OCI-LY1 (cell line): Measurements from ENCODE around the gene RHEX.

Source experiments
- H2AFZ ChIP-seq: fragments of 200-600 bp; sonication (generic), shearing (Covaris generic); 2 replicates; pipeline ENCODE4 v1.6.0; 2014; ENCODE audit warnings: antibody characterized with exemption, mild to moderate bottlenecking, low read length
- H3F3A ChIP-seq: fragments of 200-600 bp; sonication (generic), shearing (Covaris generic); 2 replicates; pipeline ENCODE4 v1.6.0; 2014; ENCODE audit warnings: mild to moderate bottlenecking, antibody characterized with exemption, low read length, moderate library complexity; ENCODE audit not compliant: insufficient read depth
- H3K27ac ChIP-seq: fragments of 200-600 bp; sonication (generic); 2 replicates; pipeline ENCODE4 v1.5.1; 2014; ENCODE audit warnings: low read length, mixed run types, mild to moderate bottlenecking, low read depth; ENCODE audit not compliant: poor library complexity, severe bottlenecking
- H3K27me3 ChIP-seq: fragments of 200-600 bp; sonication (generic); 2 replicates; pipeline ENCODE4 v1.6.0; 2014; ENCODE audit warnings: antibody characterized with exemption, mild to moderate bottlenecking, low read length, moderate library complexity; ENCODE audit not compliant: insufficient read depth
- H3K36me3 ChIP-seq: fragments of 200-600 bp; sonication (generic); 2 replicates; pipeline ENCODE4 v1.6.1; 2014; ENCODE audit warnings: mild to moderate bottlenecking, antibody characterized with exemption, low read length, moderate library complexity, mixed read lengths; ENCODE audit not compliant: insufficient read depth
- H3K4me1 ChIP-seq: fragments of 200-600 bp; sonication (generic); 2 replicates; pipeline ENCODE4 v1.5.1; 2014; ENCODE audit warnings: mild to moderate bottlenecking, low read length, moderate library complexity; ENCODE audit not compliant: insufficient read depth, severe bottlenecking
- H3K4me2 ChIP-seq: fragments of 200-600 bp; sonication (generic), shearing (Covaris generic); 2 replicates; pipeline ENCODE4 v1.6.1; 2014; ENCODE audit warnings: low read length
- H3K4me3 ChIP-seq: fragments of 200-600 bp; sonication (generic); 2 replicates; pipeline ENCODE4 v1.5.1; 2014; ENCODE audit warnings: low read length, low read depth, mild to moderate bottlenecking, mixed read lengths; ENCODE audit not compliant: poor library complexity, severe bottlenecking
- H3K79me2 ChIP-seq: fragments of 200-600 bp; shearing (Covaris generic); 2 replicates; pipeline ENCODE4 v1.6.1; 2016; ENCODE audit warnings: mixed run types, low read length, mixed read lengths; ENCODE audit not compliant: insufficient read depth
- H3K9ac ChIP-seq: fragments of 200-600 bp; sonication (generic), shearing (Covaris generic); 2 replicates; pipeline ENCODE4 v1.6.1; 2014; ENCODE audit warnings: mild to moderate bottlenecking, low read length, mixed read lengths
- H3K9me2 ChIP-seq: fragments of 200-600 bp; sonication (generic), shearing (Covaris generic); 2 replicates; pipeline ENCODE4 v1.6.1; 2014; ENCODE audit warnings: low read depth, mild to moderate bottlenecking, low read length, mixed read lengths
- H3K9me3 ChIP-seq: fragments of 200-600 bp; shearing (Covaris generic); 2 replicates; pipeline ENCODE4 v1.6.1; 2014; ENCODE audit warnings: low read length, mixed read lengths
- H4K20me1 ChIP-seq: fragments of 200-600 bp; sonication (generic), shearing (Covaris generic); 2 replicates; pipeline ENCODE4 v1.6.0; 2016; ENCODE audit warnings: mild to moderate bottlenecking, low read length; ENCODE audit not compliant: insufficient read depth
- EZH2 ChIP-seq: fragments of 200-600 bp; sonication (generic), shearing (Covaris generic); IDR thresholded peaks from 2 replicates; pipeline ENCODE4 v1.8.0; 2017; ENCODE audit warnings: borderline replicate concordance, mixed run types, mild to moderate bottlenecking, antibody characterized with exemption, low read length, moderate library complexity, mixed read lengths
- TF ChIP-seq, protein P1 (sequence below): fragments of 200-600 bp; sonication (generic), shearing (Covaris generic); IDR thresholded peaks from 2 replicates; pipeline ENCODE4 v1.5.1; 2017; ENCODE audit warnings: mild to moderate bottlenecking, antibody characterized with exemption, low read length, moderate library complexity, mixed read lengths

RHEX gene

DNA sequence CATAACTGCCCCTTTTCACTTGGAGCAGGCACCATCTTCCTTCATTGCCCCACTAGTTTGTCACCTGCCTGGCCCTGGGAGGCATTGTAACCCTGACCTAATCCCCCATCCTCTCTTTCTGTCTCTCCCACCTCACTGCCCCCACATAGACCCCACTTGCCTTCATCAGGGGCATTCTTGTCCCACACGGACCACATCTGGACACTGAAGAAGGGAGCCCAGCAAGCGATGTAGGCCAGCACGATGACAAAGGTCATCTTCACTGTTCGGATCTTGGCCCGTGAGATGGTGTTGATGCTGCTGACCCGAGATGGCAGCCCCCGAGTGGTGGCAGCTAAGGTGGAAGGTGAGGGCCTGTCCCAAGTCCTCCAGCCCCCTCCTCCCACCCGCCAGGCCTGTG is 62.8 kb downstream of the RHEX start:
- TF ChIP-seq, protein P1, sequence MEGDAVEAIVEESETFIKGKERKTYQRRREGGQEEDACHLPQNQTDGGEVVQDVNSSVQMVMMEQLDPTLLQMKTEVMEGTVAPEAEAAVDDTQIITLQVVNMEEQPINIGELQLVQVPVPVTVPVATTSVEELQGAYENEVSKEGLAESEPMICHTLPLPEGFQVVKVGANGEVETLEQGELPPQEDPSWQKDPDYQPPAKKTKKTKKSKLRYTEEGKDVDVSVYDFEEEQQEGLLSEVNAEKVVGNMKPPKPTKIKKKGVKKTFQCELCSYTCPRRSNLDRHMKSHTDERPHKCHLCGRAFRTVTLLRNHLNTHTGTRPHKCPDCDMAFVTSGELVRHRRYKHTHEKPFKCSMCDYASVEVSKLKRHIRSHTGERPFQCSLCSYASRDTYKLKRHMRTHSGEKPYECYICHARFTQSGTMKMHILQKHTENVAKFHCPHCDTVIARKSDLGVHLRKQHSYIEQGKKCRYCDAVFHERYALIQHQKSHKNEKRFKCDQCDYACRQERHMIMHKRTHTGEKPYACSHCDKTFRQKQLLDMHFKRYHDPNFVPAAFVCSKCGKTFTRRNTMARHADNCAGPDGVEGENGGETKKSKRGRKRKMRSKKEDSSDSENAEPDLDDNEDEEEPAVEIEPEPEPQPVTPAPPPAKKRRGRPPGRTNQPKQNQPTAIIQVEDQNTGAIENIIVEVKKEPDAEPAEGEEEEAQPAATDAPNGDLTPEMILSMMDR = no peak
- no peak for TF ChIP-seq EZH2
- H4K20me1 ChIP-seq = no peaks in the 10 kb centered on the region

DNA sequence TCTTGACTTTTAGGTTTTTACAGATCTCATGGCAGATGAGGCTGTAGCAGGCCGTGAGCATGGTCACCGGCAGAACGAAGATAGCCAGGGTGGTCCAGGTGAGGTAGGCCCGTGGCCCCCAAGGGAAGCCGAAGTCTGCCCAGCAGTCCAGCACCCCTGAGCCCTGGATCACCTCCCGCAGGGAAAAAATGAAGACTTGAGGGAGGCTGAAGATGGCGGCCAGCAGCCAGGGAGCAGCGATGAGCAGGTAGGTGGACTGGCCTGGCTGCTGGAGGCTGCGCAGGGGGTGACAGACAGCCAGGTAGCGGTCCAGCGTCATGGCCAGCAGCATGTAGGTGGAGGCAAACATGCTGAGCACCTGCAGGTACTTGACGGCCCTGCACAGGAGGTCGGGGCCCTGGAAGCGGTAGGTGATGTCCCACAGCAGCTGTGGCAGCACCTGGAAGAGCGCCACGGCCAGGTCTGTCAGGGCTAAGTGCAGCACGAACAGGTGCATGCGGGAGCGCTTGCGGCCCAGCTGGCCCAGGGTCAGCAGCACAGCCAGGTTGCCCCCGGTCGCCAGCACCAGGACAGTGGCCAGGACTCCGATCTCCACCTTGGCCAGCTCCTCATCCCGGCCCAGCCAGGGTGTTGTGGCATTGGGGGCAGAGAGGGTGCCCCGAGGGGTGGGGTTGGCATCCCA is 63.4 kb downstream of the RHEX start:
- Histone ChIP-seq H3K4me1 (peaks cover 8% of the 10 kb centered on the region), H2AFZ (no peak overlapping the region)

More for the DNA sequence above, 62.8 kb downstream of the RHEX start:
- no peak overlapping the region for H3K9ac ChIP-seq
- no peaks in the 10 kb centered on the region; the same call in 1 of the 2 replicates for H3K9me3 ChIP-seq
- no peak overlapping the region for H3K4me2 ChIP-seq
- peaks cover 8% of the 10 kb centered on the region for H3K4me1 ChIP-seq
- no peaks in the 10 kb centered on the region; the same call in 1 of the 2 replicates for H3K27me3 ChIP-seq
- H3K79me2 ChIP-seq = no peaks in the 10 kb centered on the region
- H2AFZ ChIP-seq = no peak overlapping the region
- H3F3A ChIP-seq = no peaks in the 10 kb centered on the region; the same call in 1 of the 2 replicates
- H3K4me3 ChIP-seq = no peak overlapping the region
- no peaks in the 10 kb centered on the region for H3K9me2 ChIP-seq
- no peaks in the 10 kb centered on the region for H3K36me3 ChIP-seq
- no peak overlapping the region for H3K27ac ChIP-seq

DNA sequence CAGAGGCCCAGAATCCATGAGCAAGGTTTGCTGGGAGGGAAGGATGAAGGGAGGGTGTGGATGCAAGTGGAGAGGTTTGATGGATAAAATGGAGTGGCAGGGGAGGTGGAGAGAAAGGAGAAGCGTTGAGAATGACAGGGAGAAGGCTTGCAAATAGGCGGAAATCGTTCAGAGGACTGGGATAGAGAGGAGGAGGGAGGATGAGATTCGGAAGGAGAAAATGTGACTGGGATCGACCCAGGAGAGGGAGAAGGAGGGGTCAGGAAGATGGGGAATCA is 63.8 kb downstream of the RHEX start:
- peak overlapping the region; percentile 59; the same call in 1 of the 2 replicates for H3K4me2 ChIP-seq
- peaks cover 5% of the 10 kb centered on the region; the same call in 1 of the 2 replicates for H3K27me3 ChIP-seq
- H3K9ac ChIP-seq = no peak overlapping the region

More for the DNA sequence above, 63.4 kb downstream of the RHEX start:
- H3F3A ChIP-seq = no peaks in the 10 kb centered on the region; the same call in 1 of the 2 replicates
- H4K20me1 ChIP-seq = no peaks in the 10 kb centered on the region
- H3K9me2 ChIP-seq = no peaks in the 10 kb centered on the region
- TF ChIP-seq EZH2 = no peak
- TF ChIP-seq, protein P1 = no peak
- no peak overlapping the region for H3K9ac ChIP-seq
- H3K4me2 ChIP-seq = no peak overlapping the region
- no peak overlapping the region for H3K4me3 ChIP-seq
- H3K9me3 ChIP-seq = peaks cover 3% of the 10 kb centered on the region
- no peaks in the 10 kb centered on the region for H3K79me2 ChIP-seq
- no peaks in the 10 kb centered on the region for H3K36me3 ChIP-seq
- H3K27me3 ChIP-seq = no peaks in the 10 kb centered on the region; the same call in 1 of the 2 replicates
- H3K27ac ChIP-seq = no peak overlapping the region

More for the DNA sequence above, 63.8 kb downstream of the RHEX start:
- Histone ChIP-seq H3K4me3 (no peak overlapping the region), H3K36me3 (no peaks in the 10 kb centered on the region), H4K20me1 (no peaks in the 10 kb centered on the region), H3K79me2 (no peaks in the 10 kb centered on the region), H2AFZ (no peak overlapping the region), H3K27ac (no peak overlapping the region), H3F3A (no peaks in the 10 kb centered on the region; the same call in 1 of the 2 replicates), H3K9me2 (no peaks in the 10 kb centered on the region), H3K4me1 (peaks cover 8% of the 10 kb centered on the region), H3K9me3 (peaks cover 4% of the 10 kb centered on the region)
- TF ChIP-seq, protein P1 = no peak
- no peak for TF ChIP-seq EZH2
